Measurements from ENCODE around the gene EIPR1.

Gene EIPR1

DNA sequence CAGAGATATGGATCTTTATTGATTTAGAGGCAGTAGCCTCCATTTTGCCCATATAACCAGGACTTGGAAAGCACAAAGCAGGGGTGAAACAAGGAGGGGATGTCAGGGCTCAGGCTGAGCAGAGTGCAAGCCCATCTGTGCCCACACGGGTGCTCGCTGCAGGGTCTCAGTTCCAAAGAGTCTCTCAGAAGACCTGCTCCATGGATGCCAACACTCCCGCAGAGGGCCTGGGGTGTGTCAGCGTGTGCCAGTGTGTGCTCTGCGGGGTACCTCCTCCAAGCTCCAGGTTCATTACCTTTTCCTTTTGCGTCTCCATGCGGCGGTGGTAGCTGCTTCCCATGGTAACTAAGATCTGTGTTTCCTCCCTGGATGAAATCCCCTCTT lies 107.5 kb downstream of the EIPR1 start:
- DNase-seq (ENCODE audit: low read depth) = no peak
- no peak for TF ChIP-seq CTCF (conservative IDR thresholded peaks at IDR 0.05; ENCODE audit: low read depth, low read length)
- no peak overlapping the region for H3K4me3 ChIP-seq (ENCODE audit: low read length)

DNA sequence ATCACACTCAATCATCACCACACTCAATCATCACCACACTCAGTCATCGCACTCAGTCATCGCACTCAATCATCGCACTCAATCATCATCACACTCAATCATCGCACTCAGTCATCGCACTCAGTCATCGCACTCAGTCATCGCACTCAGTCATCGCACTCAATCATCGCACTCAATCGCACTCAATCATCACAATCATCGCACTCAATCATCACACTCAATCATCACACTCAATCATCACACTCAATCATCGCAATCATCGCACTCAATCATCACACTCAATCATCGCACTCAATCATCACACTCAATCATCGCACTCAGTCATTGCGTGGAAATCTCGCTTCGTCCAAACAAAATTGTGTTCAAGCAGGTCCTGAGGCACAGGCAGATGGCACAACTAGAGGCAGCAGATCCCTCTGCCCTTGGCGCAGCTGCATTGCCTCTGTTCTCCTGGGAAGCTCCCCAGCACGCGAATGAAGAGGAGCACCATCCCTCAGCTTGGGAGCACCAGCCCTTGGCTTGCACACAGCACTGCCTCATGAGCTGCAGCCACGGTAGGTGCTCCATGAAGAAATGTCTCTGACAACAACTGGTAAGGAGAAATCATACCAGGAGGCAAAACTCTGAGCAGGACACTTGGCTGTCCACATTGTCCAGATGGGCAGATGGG lies 108.1 kb downstream of the EIPR1 start:
- H3K4me3 ChIP-seq (ENCODE audit: low read length) = no peak overlapping the region
- TF ChIP-seq CTCF (conservative IDR thresholded peaks at IDR 0.05; ENCODE audit: low read depth, low read length) = no peak
- no peak for DNase-seq (ENCODE audit: low read depth)

GRCh38 chr2:3268705-3269029 lies 109.0 kb downstream of the EIPR1 start:
- DNase-seq (ENCODE audit: low read depth) = no peak
- no peak for TF ChIP-seq CTCF (conservative IDR thresholded peaks at IDR 0.05; ENCODE audit: low read depth, low read length)
- no peak overlapping the region for H3K4me3 ChIP-seq (ENCODE audit: low read length)

DNA sequence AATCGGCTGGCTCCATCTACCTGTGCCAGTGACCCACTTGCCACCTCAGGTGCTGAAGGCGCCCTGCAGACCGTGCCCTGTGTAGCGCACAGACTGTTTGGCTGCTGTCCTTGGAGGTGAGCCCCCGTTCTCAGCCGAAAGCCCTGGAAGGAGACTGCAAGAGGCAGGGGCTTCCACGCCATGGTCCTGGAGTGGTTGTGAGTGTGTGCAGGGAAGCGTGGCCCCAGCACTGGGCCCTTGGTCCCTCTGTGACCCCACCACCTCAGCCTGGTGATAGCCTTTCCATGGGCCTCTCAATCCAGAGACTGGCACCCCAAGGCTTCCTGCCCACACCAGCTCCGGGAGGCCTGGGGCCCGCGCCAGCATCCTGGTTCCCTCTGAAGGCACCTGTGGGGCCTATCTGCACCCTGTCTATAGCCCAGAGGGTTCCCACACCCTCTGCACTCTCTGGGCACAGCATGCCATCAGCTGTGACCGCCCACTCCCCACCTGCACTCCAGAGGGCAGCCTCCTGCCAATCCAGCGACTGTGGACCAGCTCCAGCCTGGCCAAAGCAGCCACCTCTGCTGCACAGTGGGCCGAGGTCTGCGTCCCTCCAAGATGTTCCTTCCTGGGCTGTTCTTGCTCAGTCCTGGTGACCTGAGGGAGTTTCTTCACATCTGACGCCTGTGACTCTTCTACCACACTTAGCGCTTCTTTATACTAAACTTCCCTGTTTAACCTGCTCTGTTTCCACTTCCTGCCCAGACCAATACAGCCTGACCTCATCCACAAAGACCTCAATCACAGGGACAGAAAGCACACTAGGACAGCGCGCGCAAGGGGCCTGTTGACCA lies 109.5 kb downstream of the EIPR1 start:
- TF ChIP-seq CTCF (conservative IDR thresholded peaks at IDR 0.05; ENCODE audit: low read depth, low read length) = no peak
- no peak for DNase-seq (ENCODE audit: low read depth)

GRCh38 chr2:3266925-3267867 lies 110.4 kb downstream of the EIPR1 start:
- no peak overlapping the region for H3K4me3 ChIP-seq (ENCODE audit: low read length)
- no peak for TF ChIP-seq CTCF (conservative IDR thresholded peaks at IDR 0.05; ENCODE audit: low read depth, low read length)
- DNase-seq (ENCODE audit: low read depth) = no peak

More for the DNA sequence above, 109.5 kb downstream of the EIPR1 start:
- H3K4me3 ChIP-seq (ENCODE audit: low read length) = no peak overlapping the region

- peak; percentile 88 for DNase-seq (ENCODE audit: low read depth)
- H3K4me3 ChIP-seq (ENCODE audit: low read length) = no peak overlapping the region
- TF ChIP-seq CTCF (conservative IDR thresholded peaks at IDR 0.05; ENCODE audit: low read depth, low read length) = no peak
These were observed 111.4 kb downstream of the EIPR1 start for GRCh38 chr2:3265981-3266924.

Measured in retinal pigment epithelial cell (primary cell).